HepG2 (cell line): ENCODE measurements around the gene LYPLA2. TPM values are rescaled to one million over a fixed set of nuclear protein-coding genes. Genes with fewer than 3 reads are reported as not detected.

Experiments
- CEBPB ChIP-seq: IDR thresholded peaks from 2 replicates; pipeline ENCODE4 v1.6.1; 2011; ENCODE audit warnings: low read depth, low read length, improper control_type of control experiment, borderline replicate concordance
- CHCHD3 ChIP-seq: sonication (generic); formaldehyde crosslinking; IDR thresholded peaks from 2 replicates; pipeline ENCODE4 v1.8.0; 2022; ENCODE audit warnings: mild to moderate bottlenecking, missing genetic modification reagents, moderate library complexity
- GATAD2A ChIP-seq: IDR thresholded peaks from 2 replicates; pipeline ENCODE4 v1.6.1; 2016
- NRL ChIP-seq: sonication (generic); formaldehyde crosslinking; IDR thresholded peaks from 2 replicates; pipeline ENCODE4 v1.5.0; 2020; ENCODE audit warnings: missing genetic modification reagents, mild to moderate bottlenecking, moderate library complexity, borderline replicate concordance
- SMYD3 ChIP-seq: sonication (generic); formaldehyde crosslinking; IDR thresholded peaks from 2 replicates; pipeline ENCODE4 v1.8.1; 2023; ENCODE audit warnings: mild to moderate bottlenecking, missing genetic modification reagents
- ZNF34 ChIP-seq: sonication (generic); formaldehyde crosslinking; IDR thresholded peaks from 2 replicates; pipeline ENCODE4 v1.4.0; 2020; ENCODE audit warnings: mild to moderate bottlenecking, missing genetic modification reagents, borderline replicate concordance
- ZNF354B ChIP-seq: sonication (generic); formaldehyde crosslinking; IDR thresholded peaks from 2 replicates; pipeline ENCODE4 v1.8.0; 2022; ENCODE audit warnings: mild to moderate bottlenecking, missing genetic modification reagents
- polyA plus RNA-seq, 8 experiments: library from polyadenylated mRNA; depleted of rRNA in 3 of 8; stranded (reverse) in 7 of 8; unstranded in 1 of 8; fragments of >200 nt; fragmentation: Illumina TruSeq in 4 of 8; extraction: Trizol in 4 of 8; gene quantifications; 2 replicates each; pipeline versions ENCODE4 v1.2.1 to v1.2.3, GENCODE V29; 2011 to 2016; ENCODE audit warnings: low read depth in 4 of 8, missing spikeins in 1 of 8, mixed read lengths in 1 of 8; ENCODE audit not compliant: insufficient read depth in 1 of 8
- total RNA-seq, 5 experiments: library from RNA; depleted of rRNA; stranded (reverse); fragments of >200 nt; fragmentation: Illumina TruSeq; extraction: Trizol; gene quantifications; 2 replicates each; pipeline ENCODE4 v1.2.3, GENCODE V29; 2016; ENCODE audit warnings: low read depth in 1 of 5
- TF ChIP-seq, protein P1 (sequence below): sonication (generic); formaldehyde crosslinking; IDR thresholded peaks from 2 replicates; pipeline ENCODE4 v1.8.1; 2023; ENCODE audit warnings: mild to moderate bottlenecking, inconsistent platforms, moderate library complexity, missing genetic modification reagents, borderline replicate concordance
- TF ChIP-seq, protein P2 (sequence below): sonication (generic); formaldehyde crosslinking; IDR thresholded peaks from 2 replicates; pipeline ENCODE4 v1.8.1; 2022; ENCODE audit warnings: low read depth, mild to moderate bottlenecking, missing genetic modification reagents
- TF ChIP-seq, protein P3 (sequence below): sonication (generic); formaldehyde crosslinking; IDR thresholded peaks from 2 replicates; pipeline ENCODE4 v1.5.1; 2020; ENCODE audit warnings: mild to moderate bottlenecking, missing genetic modification reagents, borderline replicate concordance
- TF ChIP-seq, protein P4 (sequence below): sonication (generic); formaldehyde crosslinking; conservative IDR thresholded peaks from 2 replicates; pipeline ENCODE4 v1.8.1; 2023; ENCODE audit warnings: missing genetic modification reagents
- TF ChIP-seq, protein P5 (sequence below): sonication (generic); formaldehyde crosslinking; IDR thresholded peaks from 2 replicates; pipeline ENCODE4 v1.5.0; 2020; ENCODE audit warnings: mild to moderate bottlenecking, missing genetic modification reagents
- TF ChIP-seq, protein P6 (sequence below), 2 experiments: IDR thresholded peaks; 2 replicates each; pipeline ENCODE4 v1.6.1; 2011 to 2012; ENCODE audit warnings: low read length in 2 of 2, borderline replicate concordance in 1 of 2, low read depth in 1 of 2, mild to moderate bottlenecking in 1 of 2, moderate library complexity in 1 of 2

LYPLA2 gene
- total and polyA plus RNA-seq, 2 of the 13 experiments (the other 11 are each of a cell fraction or from before 2014, with no cell fraction given) = 72.1 to 73.2 TPM

DNA sequence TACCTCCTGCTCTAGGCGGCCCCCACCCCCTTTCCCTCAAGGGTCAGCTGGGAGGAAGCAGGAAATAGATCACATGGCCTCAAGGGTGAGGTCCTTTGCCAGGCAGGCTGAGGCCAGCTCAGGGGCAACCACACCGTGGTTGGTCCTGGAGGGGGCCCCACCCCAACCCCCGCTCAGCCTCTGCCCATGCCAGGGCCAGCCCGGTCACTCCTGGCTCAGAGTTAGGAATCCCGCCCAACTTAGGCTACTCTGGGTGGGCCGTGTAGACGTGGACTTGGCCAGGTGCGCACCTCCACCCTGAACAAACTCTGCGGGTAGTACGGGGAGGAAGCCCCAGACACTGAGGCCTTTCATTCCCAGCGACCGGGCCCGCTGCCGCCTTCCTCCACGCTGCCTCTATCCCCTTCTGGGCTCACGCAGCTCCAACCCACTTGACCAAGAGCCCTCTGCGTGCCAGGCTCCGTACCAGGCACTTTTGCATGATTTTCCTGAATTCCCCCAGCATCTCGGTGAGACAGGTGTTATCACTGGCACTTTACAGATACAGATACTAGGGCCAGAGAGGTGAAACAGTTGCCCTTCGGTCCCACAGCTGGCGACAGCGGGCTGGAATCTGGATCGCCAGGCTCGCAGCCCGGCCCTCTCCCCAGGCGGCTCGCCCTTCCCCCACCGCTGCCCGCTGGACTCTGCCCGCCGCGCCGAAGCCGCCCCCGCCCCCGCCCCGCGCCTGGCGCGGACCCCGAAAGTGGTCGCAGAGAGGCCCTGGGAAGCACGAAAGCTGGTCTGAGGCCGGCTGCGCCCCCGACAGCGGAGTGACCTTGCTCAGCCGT, 8.8 kb downstream of the LYPLA2 start (continued):
- TF ChIP-seq, protein P1, sequence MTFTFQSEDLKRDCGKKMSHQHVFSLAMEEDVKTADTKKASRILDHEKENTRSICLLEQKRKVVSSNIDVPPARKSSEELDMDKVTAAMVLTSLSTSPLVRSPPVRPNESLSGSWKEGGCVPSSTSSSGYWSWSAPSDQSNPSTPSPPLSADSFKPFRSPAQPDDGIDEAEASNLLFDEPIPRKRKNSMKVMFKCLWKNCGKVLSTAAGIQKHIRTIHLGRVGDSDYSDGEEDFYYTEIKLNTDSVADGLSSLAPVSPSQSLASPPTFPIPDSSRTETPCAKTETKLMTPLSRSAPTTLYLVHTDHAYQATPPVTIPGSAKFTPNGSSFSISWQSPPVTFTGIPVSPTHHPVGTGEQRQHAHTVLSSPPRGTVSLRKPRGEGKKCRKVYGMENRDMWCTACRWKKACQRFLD (CRISPR knock-in tag) = no peak
- TF ChIP-seq, protein P2, sequence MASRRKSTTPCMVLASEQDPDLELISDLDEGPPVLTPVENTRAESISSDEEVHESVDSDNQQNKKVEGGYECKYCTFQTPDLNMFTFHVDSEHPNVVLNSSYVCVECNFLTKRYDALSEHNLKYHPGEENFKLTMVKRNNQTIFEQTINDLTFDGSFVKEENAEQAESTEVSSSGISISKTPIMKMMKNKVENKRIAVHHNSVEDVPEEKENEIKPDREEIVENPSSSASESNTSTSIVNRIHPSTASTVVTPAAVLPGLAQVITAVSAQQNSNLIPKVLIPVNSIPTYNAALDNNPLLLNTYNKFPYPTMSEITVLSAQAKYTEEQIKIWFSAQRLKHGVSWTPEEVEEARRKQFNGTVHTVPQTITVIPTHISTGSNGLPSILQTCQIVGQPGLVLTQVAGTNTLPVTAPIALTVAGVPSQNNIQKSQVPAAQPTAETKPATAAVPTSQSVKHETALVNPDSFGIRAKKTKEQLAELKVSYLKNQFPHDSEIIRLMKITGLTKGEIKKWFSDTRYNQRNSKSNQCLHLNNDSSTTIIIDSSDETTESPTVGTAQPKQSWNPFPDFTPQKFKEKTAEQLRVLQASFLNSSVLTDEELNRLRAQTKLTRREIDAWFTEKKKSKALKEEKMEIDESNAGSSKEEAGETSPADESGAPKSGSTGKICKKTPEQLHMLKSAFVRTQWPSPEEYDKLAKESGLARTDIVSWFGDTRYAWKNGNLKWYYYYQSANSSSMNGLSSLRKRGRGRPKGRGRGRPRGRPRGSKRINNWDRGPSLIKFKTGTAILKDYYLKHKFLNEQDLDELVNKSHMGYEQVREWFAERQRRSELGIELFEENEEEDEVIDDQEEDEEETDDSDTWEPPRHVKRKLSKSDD (CRISPR knock-in tag) = peak; percentile 31; the same call in 1 of the 2 replicates
- TF ChIP-seq ZNF354B (CRISPR knock-in tag) (no peak), NRL (CRISPR knock-in tag) (peak; percentile 26; the same call in 1 of the 2 replicates), CHCHD3 (no peak), GATAD2A (CRISPR knock-in tag) (peak; percentile 17; the same call in 1 of the 2 replicates), ZNF34 (no peak), SMYD3 (CRISPR knock-in tag) (no peak), CEBPB (no peak)
- TF ChIP-seq, protein P3, sequence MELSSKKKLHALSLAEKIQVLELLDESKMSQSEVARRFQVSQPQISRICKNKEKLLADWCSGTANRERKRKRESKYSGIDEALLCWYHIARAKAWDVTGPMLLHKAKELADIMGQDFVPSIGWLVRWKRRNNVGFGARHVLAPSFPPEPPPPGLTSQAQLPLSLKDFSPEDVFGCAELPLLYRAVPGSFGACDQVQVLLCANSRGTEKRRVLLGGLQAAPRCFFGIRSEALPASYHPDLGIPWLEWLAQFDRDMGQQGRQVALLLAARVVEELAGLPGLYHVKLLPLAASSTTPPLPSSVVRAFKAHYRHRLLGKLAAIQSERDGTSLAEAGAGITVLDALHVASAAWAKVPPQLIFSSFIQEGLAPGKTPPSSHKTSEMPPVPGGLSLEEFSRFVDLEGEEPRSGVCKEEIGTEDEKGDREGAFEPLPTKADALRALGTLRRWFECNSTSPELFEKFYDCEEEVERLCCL (CRISPR knock-in tag) = no peak
- TF ChIP-seq, protein P4, sequence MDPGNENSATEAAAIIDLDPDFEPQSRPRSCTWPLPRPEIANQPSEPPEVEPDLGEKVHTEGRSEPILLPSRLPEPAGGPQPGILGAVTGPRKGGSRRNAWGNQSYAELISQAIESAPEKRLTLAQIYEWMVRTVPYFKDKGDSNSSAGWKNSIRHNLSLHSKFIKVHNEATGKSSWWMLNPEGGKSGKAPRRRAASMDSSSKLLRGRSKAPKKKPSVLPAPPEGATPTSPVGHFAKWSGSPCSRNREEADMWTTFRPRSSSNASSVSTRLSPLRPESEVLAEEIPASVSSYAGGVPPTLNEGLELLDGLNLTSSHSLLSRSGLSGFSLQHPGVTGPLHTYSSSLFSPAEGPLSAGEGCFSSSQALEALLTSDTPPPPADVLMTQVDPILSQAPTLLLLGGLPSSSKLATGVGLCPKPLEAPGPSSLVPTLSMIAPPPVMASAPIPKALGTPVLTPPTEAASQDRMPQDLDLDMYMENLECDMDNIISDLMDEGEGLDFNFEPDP = 0 out of 2 replicates have a peak, but pooled peaks have one; percentile 45
- TF ChIP-seq, protein P5, sequence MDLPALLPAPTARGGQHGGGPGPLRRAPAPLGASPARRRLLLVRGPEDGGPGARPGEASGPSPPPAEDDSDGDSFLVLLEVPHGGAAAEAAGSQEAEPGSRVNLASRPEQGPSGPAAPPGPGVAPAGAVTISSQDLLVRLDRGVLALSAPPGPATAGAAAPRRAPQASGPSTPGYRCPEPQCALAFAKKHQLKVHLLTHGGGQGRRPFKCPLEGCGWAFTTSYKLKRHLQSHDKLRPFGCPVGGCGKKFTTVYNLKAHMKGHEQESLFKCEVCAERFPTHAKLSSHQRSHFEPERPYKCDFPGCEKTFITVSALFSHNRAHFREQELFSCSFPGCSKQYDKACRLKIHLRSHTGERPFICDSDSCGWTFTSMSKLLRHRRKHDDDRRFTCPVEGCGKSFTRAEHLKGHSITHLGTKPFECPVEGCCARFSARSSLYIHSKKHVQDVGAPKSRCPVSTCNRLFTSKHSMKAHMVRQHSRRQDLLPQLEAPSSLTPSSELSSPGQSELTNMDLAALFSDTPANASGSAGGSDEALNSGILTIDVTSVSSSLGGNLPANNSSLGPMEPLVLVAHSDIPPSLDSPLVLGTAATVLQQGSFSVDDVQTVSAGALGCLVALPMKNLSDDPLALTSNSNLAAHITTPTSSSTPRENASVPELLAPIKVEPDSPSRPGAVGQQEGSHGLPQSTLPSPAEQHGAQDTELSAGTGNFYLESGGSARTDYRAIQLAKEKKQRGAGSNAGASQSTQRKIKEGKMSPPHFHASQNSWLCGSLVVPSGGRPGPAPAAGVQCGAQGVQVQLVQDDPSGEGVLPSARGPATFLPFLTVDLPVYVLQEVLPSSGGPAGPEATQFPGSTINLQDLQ (CRISPR knock-in tag) = 0 out of 2 replicates have a peak, but pooled peaks have one; percentile 46
- TF ChIP-seq, protein P6, sequence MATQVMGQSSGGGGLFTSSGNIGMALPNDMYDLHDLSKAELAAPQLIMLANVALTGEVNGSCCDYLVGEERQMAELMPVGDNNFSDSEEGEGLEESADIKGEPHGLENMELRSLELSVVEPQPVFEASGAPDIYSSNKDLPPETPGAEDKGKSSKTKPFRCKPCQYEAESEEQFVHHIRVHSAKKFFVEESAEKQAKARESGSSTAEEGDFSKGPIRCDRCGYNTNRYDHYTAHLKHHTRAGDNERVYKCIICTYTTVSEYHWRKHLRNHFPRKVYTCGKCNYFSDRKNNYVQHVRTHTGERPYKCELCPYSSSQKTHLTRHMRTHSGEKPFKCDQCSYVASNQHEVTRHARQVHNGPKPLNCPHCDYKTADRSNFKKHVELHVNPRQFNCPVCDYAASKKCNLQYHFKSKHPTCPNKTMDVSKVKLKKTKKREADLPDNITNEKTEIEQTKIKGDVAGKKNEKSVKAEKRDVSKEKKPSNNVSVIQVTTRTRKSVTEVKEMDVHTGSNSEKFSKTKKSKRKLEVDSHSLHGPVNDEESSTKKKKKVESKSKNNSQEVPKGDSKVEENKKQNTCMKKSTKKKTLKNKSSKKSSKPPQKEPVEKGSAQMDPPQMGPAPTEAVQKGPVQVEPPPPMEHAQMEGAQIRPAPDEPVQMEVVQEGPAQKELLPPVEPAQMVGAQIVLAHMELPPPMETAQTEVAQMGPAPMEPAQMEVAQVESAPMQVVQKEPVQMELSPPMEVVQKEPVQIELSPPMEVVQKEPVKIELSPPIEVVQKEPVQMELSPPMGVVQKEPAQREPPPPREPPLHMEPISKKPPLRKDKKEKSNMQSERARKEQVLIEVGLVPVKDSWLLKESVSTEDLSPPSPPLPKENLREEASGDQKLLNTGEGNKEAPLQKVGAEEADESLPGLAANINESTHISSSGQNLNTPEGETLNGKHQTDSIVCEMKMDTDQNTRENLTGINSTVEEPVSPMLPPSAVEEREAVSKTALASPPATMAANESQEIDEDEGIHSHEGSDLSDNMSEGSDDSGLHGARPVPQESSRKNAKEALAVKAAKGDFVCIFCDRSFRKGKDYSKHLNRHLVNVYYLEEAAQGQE (IDR thresholded peaks at IDR 0.05; ENCODE audit: borderline replicate concordance in 1 of 2, low read depth in 1 of 2, low read length in 2 of 2) = no peak; a peak in 1 of 4 replicates
